ENCODE results near the gene B4GALT5. TPM values are rescaled to one million over a fixed set of nuclear protein-coding genes. Genes with fewer than 3 reads are reported as not detected.
A peak's percentile ranks its signal among the peaks of the same experiment; 100 is the strongest.

The B4GALT5 gene
- total RNA-seq, 1 donor from 2014 or later = 115 TPM

- Mint-ChIP-seq H3K36me3 (ENCODE audit: low read depth, unreplicated experiment) (no peaks in the 10 kb centered on the region), H3K27ac (ENCODE audit: unreplicated experiment) (peak overlapping the region; percentile 36), H3K4me3 (ENCODE audit: unreplicated experiment) (no peak overlapping the region), H3K27me3 (ENCODE audit: unreplicated experiment) (peaks cover 8% of the 10 kb centered on the region), H3K9me3 (ENCODE audit: unreplicated experiment) (no peaks in the 10 kb centered on the region), H3K4me1 (ENCODE audit: unreplicated experiment) (peaks cover 71% of the 10 kb centered on the region)
- no peak for DNase-seq (ENCODE audit: low spot score)
- no peak for TF ChIP-seq CTCF (IDR thresholded peaks at IDR 0.05; ENCODE audit: unreplicated experiment)
Observed at GRCh38 chr20:49690899-49691620, 22.6 kb downstream of the B4GALT5 start.

- Mint-ChIP-seq H3K4me3 (ENCODE audit: unreplicated experiment) (no peak overlapping the region), H3K27me3 (ENCODE audit: unreplicated experiment) (peaks cover 1% of the 10 kb centered on the region)
- no peak for DNase-seq (ENCODE audit: low spot score)
Observed at GRCh38 chr20:49687595-49688567, 25.8 kb downstream of the B4GALT5 start.

GRCh38 chr20:49685809-49686208 lies 27.9 kb downstream of the B4GALT5 start:
- no peak for TF ChIP-seq CTCF (IDR thresholded peaks at IDR 0.05; ENCODE audit: unreplicated experiment)
- Mint-ChIP-seq H3K27ac (ENCODE audit: unreplicated experiment) (no peak overlapping the region), H3K27me3 (ENCODE audit: unreplicated experiment) (peaks cover 1% of the 10 kb centered on the region), H3K36me3 (ENCODE audit: low read depth, unreplicated experiment) (peaks cover 16% of the 10 kb centered on the region), H3K4me3 (ENCODE audit: unreplicated experiment) (no peak overlapping the region), H3K9me3 (ENCODE audit: unreplicated experiment) (no peaks in the 10 kb centered on the region), H3K4me1 (ENCODE audit: unreplicated experiment) (peaks cover 48% of the 10 kb centered on the region)
- no peak for DNase-seq (ENCODE audit: low spot score)

More at GRCh38 chr20:49687595-49688567, 25.8 kb downstream of the B4GALT5 start:
- peaks cover 52% of the 10 kb centered on the region for H3K4me1 Mint-ChIP-seq (ENCODE audit: unreplicated experiment)
- peak overlapping the region; percentile 85 for H3K27ac Mint-ChIP-seq (ENCODE audit: unreplicated experiment)
- H3K9me3 Mint-ChIP-seq (ENCODE audit: unreplicated experiment) = no peaks in the 10 kb centered on the region
- peaks cover under 1% of the 10 kb centered on the region for H3K36me3 Mint-ChIP-seq (ENCODE audit: low read depth, unreplicated experiment)
- no peak for TF ChIP-seq CTCF (IDR thresholded peaks at IDR 0.05; ENCODE audit: unreplicated experiment)

- DNase-seq (ENCODE audit: low spot score) = no peak
- peaks cover 1% of the 10 kb centered on the region for H3K27me3 Mint-ChIP-seq (ENCODE audit: unreplicated experiment)
- H3K9me3 Mint-ChIP-seq (ENCODE audit: unreplicated experiment) = no peaks in the 10 kb centered on the region
- peak overlapping the region; percentile 42 for H3K27ac Mint-ChIP-seq (ENCODE audit: unreplicated experiment)
- H3K4me1 Mint-ChIP-seq (ENCODE audit: unreplicated experiment) = peaks cover 48% of the 10 kb centered on the region
- TF ChIP-seq CTCF (IDR thresholded peaks at IDR 0.05; ENCODE audit: unreplicated experiment) = no peak
- no peak overlapping the region for H3K4me3 Mint-ChIP-seq (ENCODE audit: unreplicated experiment)
- peaks cover 16% of the 10 kb centered on the region for H3K36me3 Mint-ChIP-seq (ENCODE audit: low read depth, unreplicated experiment)
Observed at GRCh38 chr20:49685161-49685601, 28.5 kb downstream of the B4GALT5 start.
